Head of caudate nucleus (tissue), 42 donors: ENCODE results near the gene STAU1.
"Not testable (repeated sequence)": the region's sequence is repeated elsewhere in the genome, so short reads cannot be mapped to it uniquely, and the experiment has no call there.

Experiments used
- DNase-seq, 42 donors: peaks; one replicate each; pipeline versions ENCODE4 v3.0.0 to v3.0.0-alpha.2; 2020 to 2021; ENCODE audit warnings: mixed read lengths in 7 of 42
- intact Hi-C: fragments of 100-400 bp; cut with DNase I; formaldehyde crosslinking; loops from one replicate; pipeline ENCODE4 v1.15.0; 2022

The STAU1 gene

DNA sequence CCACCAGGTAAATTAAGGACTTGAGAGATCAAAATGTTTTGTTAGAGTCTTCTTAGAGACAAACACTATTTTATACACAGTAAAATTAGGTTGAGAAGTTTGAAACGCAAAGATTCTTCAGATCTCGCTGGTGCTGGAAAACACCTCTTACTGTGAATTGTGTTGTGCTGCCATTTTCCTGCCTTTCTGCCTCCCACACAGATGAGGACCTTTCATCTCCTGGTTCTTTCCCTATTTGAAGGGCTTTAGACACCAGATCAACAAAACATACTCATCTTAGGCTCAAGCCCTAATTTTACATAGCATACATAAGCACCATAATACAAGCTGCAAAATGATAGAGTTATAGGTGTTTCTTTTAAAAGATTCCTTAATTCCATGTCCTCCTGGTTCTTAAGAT lies 18.6 kb downstream of the STAU1 start:
- intact Hi-C loops, result no loop called here

GRCh38 chr20:49168864-49169263 lies 19.3 kb downstream of the STAU1 start:
- DNase-seq, intact Hi-C loops: not testable (repeated sequence)

More for the DNA sequence above, 18.6 kb downstream of the STAU1 start:
- no peak for DNase-seq

- intact Hi-C loops, result no loop called here
- no peak for DNase-seq
Observed at GRCh38 chr20:49167811-49168507, 20.2 kb downstream of the STAU1 start.

GRCh38 chr20:49166534-49167449 lies 21.3 kb downstream of the STAU1 start:
- DNase-seq, result no peak
- intact Hi-C loops, result no loop called here

- intact Hi-C loops, result no loop called here
- peak in 13 of 42 donors; percentile 18 to 70 (median 33) for DNase-seq
Observed at GRCh38 chr20:49165611-49166010, 22.5 kb downstream of the STAU1 start.

DNA sequence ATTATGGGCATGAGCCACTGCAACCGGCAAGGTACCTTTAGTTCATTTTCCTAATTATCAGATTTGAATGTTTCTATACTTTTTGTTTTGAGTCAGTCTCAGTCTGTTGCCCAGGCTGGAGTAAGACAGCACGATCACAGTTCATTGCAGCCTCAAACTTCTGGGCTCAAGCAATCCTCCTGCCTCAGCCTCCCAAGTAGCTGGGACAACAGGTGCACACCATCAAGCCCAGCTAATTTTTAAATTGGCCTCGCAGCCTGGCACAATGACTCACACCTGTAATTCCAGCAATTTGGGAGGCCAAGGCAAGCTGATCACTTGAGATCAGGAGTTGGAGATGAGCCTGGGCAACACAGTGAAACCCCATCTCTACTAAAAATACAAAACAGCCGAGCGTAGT lies 24.4 kb downstream of the STAU1 start:
- no peak for DNase-seq
- intact Hi-C loops, result no loop called here

GRCh38 chr20:49161428-49162152 lies 26.5 kb downstream of the STAU1 start:
- intact Hi-C loops, result no loop called here
- no peak for DNase-seq

GRCh38 chr20:49160057-49160929 lies 27.8 kb downstream of the STAU1 start:
- DNase-seq, result no peak
- intact Hi-C loops, result no loop called here

DNA sequence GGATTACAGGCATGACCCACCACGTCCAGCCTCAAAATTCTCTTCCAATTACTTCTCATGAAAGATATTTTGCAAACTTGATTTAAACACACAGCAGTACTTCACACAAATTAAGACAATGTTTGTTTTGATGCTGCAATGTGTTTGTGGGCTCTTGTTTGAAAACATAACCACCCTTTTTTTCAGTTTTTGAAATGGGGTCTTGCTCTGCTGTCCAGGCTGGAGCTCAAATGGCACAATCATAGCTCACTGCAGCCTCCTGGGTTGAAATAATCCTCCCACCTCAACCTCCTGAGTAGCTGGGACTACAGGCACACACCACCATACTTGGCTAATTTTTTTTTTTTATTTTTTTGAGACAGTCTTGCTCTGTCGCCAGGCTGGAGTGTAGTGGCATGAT lies 31.0 kb downstream of the STAU1 start:
- no peak for DNase-seq
- intact Hi-C loops, result no loop called here

DNA sequence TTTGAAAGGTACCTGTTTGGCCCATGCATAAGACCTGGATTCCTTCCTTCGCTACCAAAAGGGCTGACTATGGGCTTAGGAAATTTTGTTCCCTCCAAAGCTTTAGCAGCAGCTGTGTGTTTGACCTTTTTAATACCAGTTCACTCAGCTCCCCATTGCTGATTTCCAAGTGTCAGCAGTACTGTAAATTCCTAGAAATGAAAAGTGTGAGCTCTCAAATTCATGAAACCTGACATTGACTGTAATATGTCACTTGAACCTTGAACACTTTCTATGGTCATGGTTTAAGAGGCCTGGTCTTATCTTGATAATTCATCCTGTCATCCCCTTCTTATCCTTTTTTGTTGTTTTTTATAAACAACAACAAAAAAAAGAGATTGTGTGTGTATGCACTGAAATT lies 31.7 kb downstream of the STAU1 start:
- intact Hi-C loops, result no loop called here
- no peak for DNase-seq

- intact Hi-C loops, result no loop called here
Observed at GRCh38 chr20:49151436-49151835, 36.7 kb downstream of the STAU1 start.

DNA sequence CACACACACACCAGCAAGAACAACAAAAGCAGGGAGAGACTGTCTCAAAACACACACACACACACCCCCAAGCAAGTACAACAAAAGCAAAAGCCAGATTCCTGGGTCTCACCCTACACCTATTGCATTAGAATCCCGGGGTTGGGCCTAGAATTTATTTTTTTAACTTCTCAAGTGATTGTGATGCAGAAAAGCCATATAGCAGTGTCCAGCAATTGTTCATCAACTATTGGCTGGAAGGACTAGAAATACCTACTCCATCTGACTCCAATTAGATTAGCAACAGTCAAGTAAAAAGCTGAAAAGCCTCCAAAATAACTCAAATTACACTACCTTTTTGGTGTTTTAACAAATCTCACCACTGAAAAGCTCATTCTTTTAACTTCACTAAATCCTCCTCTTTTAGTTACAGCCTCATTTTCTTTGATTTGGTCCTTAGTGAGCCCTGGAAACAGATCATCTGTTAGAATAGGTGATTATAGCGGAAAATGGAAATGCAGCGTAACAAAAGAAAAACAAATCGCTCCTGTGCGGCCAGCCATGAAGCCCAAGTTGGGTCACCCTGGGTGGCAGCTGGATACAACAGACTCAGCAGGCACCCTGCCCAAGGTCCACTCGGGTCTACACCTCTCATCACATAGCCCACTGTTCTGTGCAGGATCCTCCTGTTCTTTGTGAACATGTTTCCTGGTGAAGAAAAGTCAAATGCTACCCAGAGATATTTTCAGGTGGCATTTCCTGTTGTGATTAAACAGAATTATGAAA lies 38.7 kb downstream of the STAU1 start:
- intact Hi-C loops, result no loop called here

More at GRCh38 chr20:49151436-49151835, 36.7 kb downstream of the STAU1 start:
- peak in 25 of 42 donors; percentile 5 to 75 (median 40) for DNase-seq

GRCh38 chr20:49148601-49149000 lies 39.5 kb downstream of the STAU1 start:
- intact Hi-C loops, result no loop called here
- no peak for DNase-seq

More for the DNA sequence above, 38.7 kb downstream of the STAU1 start:
- no peak for DNase-seq

DNA sequence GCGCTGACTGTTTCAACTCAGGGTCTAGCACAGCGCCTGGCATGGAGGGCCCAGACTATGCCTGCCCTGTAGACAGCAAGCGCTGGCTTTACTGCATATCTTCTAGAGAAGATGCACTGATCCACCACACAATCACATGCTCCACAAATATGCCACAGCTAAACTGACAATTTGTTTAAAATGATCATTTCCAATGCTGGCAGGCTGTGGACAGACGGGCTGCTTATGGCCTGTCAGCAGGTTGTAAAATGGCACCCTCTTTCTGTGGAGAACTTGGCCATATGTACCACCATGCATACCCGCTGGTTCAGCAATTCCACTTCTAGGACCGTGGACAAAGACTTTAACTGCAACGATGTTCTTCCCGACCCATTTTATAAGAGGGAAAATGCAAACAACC lies 40.8 kb downstream of the STAU1 start:
- no peak for DNase-seq
- intact Hi-C loops, result no loop called here

GRCh38 chr20:49146442-49147225 lies 41.5 kb downstream of the STAU1 start:
- no peak for DNase-seq
- intact Hi-C loops, result no loop called here

DNA sequence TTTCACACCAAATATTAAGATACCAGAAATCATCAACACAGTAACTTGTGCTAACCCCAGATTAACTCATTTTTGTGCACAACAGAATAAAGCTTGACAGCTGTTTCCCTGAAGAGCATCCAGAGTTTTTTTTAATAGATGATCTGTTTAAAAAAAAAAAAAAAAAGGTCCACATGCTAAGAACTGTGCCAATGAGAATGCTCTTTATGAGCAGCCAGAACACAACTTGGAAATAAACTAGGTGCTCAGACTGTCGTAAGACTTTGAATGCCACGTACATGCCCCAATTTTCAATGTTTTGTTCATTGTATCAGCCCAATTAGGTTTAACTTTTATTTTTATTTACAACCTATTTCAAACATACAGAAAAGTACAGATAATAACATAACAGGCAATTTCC lies 47.3 kb downstream of the STAU1 start:
- intact Hi-C loops, result no loop called here
- no peak for DNase-seq

GRCh38 chr20:49140411-49140810 lies 47.7 kb downstream of the STAU1 start:
- intact Hi-C loops, result no loop called here
- DNase-seq, result no peak
